Forelimb muscle (tissue), 1 donor: ENCODE measurements around the gene GBX1. TPM values are rescaled to one million over a fixed set of nuclear protein-coding genes. Genes with fewer than 3 reads are reported as not detected.

Source experiments
- DNase-seq: peaks from one replicate; pipeline ENCODE4 v3.0.0-alpha.2; 2013; ENCODE audit warnings: low read depth
- polyA plus RNA-seq: library from polyadenylated mRNA; unstranded; fragments of 120-200 nt; gene quantifications from one replicate; pipeline ENCODE4 v1.2.1, GENCODE V29; 2013; ENCODE audit not compliant: insufficient read length

Gene GBX1
- polyA plus RNA-seq, result 3.1 TPM

- no peak for DNase-seq
Observed at GRCh38 chr7:151167197-151167961, at the start of gene GBX1. TSS of gene GBX1 (minus strand) at chr7:151167694. CDS start at chr7:151167548, 146 bp downstream.

GRCh38 chr7:151215396-151215795 is 47.9 kb upstream of the GBX1 start:
- DNase-seq, result no peak

- no peak for DNase-seq
Observed at GRCh38 chr7:151213826-151214225, 46.3 kb upstream of the GBX1 start.

- no peak for DNase-seq
Observed at GRCh38 chr7:151212626-151213025, 45.1 kb upstream of the GBX1 start.

- no peak for DNase-seq
Observed at GRCh38 chr7:151211155-151211772, 43.8 kb upstream of the GBX1 start.

- DNase-seq, result no peak
Observed at GRCh38 chr7:151210087-151210854, 42.8 kb upstream of the GBX1 start, which contains the start of gene H2BK1. TSS of gene H2BK1 (minus strand) at chr7:151210488. CDS start at chr7:151210318, 170 bp downstream.

- DNase-seq, result no peak
Observed at GRCh38 chr7:151209588-151209987, 42.1 kb upstream of the GBX1 start.

GRCh38 chr7:151208253-151208862 is 40.9 kb upstream of the GBX1 start:
- no peak for DNase-seq

- DNase-seq, result no peak
Observed at GRCh38 chr7:151207804-151208203, 40.3 kb upstream of the GBX1 start.

- no peak for DNase-seq
Observed at GRCh38 chr7:151207315-151207714, 39.8 kb upstream of the GBX1 start.

- no peak for DNase-seq
Observed at GRCh38 chr7:151206914-151207313, 39.4 kb upstream of the GBX1 start.

- no peak for DNase-seq
Observed at GRCh38 chr7:151205730-151206129, 38.2 kb upstream of the GBX1 start.

GRCh38 chr7:151204383-151205032 is 37.0 kb upstream of the GBX1 start:
- DNase-seq, result no peak

- DNase-seq, result no peak
Observed at GRCh38 chr7:151202836-151203235, 35.3 kb upstream of the GBX1 start.

- DNase-seq, result no peak
Observed at GRCh38 chr7:151201751-151202150, 34.3 kb upstream of the GBX1 start.

GRCh38 chr7:151201344-151201743 is 33.9 kb upstream of the GBX1 start:
- no peak for DNase-seq

GRCh38 chr7:151198945-151199848 is 31.7 kb upstream of the GBX1 start:
- no peak for DNase-seq

- no peak for DNase-seq
Observed at GRCh38 chr7:151197932-151198331, 30.4 kb upstream of the GBX1 start.

GRCh38 chr7:151195616-151196450 is 28.3 kb upstream of the GBX1 start:
- DNase-seq, result no peak

GRCh38 chr7:151194188-151194587 is 26.7 kb upstream of the GBX1 start:
- DNase-seq, result no peak
